ENCODE data around the gene NCMAP.

GRCh38 chr1:24540906-24541710 is 14.8 kb upstream of the NCMAP start:
- TF ChIP-seq, protein P1, sequence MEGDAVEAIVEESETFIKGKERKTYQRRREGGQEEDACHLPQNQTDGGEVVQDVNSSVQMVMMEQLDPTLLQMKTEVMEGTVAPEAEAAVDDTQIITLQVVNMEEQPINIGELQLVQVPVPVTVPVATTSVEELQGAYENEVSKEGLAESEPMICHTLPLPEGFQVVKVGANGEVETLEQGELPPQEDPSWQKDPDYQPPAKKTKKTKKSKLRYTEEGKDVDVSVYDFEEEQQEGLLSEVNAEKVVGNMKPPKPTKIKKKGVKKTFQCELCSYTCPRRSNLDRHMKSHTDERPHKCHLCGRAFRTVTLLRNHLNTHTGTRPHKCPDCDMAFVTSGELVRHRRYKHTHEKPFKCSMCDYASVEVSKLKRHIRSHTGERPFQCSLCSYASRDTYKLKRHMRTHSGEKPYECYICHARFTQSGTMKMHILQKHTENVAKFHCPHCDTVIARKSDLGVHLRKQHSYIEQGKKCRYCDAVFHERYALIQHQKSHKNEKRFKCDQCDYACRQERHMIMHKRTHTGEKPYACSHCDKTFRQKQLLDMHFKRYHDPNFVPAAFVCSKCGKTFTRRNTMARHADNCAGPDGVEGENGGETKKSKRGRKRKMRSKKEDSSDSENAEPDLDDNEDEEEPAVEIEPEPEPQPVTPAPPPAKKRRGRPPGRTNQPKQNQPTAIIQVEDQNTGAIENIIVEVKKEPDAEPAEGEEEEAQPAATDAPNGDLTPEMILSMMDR (IDR thresholded peaks at IDR 0.05): no peak
- TF ChIP-seq SMC3 (IDR thresholded peaks at IDR 0.05; ENCODE audit: low read depth, low read length) (no peak), EP300 (IDR thresholded peaks at IDR 0.05; ENCODE audit: borderline replicate concordance in 1 of 2, low read depth in 1 of 2, low read length in 1 of 2) (no peak), MAX (IDR thresholded peaks at IDR 0.05; ENCODE audit: low read depth) (no peak)

Measured in SK-N-SH (cell line).